Right atrium auricular region (tissue), 2 donors: Measurements from ENCODE around the gene AHNAK. TPM values are rescaled to one million over a fixed set of nuclear protein-coding genes. Genes with fewer than 3 reads are reported as not detected.

Source experiments
- DNase-seq: peaks from one replicate; pipeline ENCODE4 v3.0.0-alpha.2; 2019; ENCODE audit warnings: low spot score
- H3K27ac ChIP-seq, 2 donors: fragments of 200-600 bp; sonication (generic); 1 replicate in 1 of 2; 2 replicates in 1 of 2; pipeline ENCODE4 v1.5.1; 2016 to 2019
- H3K27me3 ChIP-seq, 2 donors: fragments of 200-600 bp; sonication (generic); one replicate each; pipeline versions ENCODE4 v1.5.1 to v1.6.0; 2017 to 2019
- H3K36me3 ChIP-seq: fragments of 200-600 bp; sonication (generic); one replicate; pipeline ENCODE4 v1.5.1; 2016
- H3K4me1 ChIP-seq, 2 donors: fragments of 200-600 bp; sonication (generic); one replicate each; pipeline versions ENCODE4 v1.5.1 to v1.6.0; 2017 to 2019
- H3K4me3 ChIP-seq, 2 donors: fragments of 200-600 bp; sonication (generic); 1 replicate in 1 of 2; 2 replicates in 1 of 2; pipeline ENCODE4 v1.5.1; 2017 to 2019; ENCODE audit warnings: mild to moderate bottlenecking in 1 of 2, moderate library complexity in 1 of 2
- H3K9me3 ChIP-seq, 2 donors: fragments of 200-600 bp; sonication (generic); one replicate each; pipeline ENCODE4 v1.5.1; 2019
- total RNA-seq, 2 donors: library from RNA; depleted of rRNA; stranded (reverse); fragments of >200 nt; gene quantifications; one replicate each; pipeline ENCODE4 v1.1.0, GENCODE V29; 2016
- TF ChIP-seq, protein P1 (sequence below), 2 donors: fragments of 200-600 bp; sonication (generic); IDR thresholded peaks; one replicate each; pipeline ENCODE4 v1.5.1; 2019; ENCODE audit warnings: antibody characterized with exemption in 2 of 2

AHNAK gene
- total RNA-seq, 2 donors from 2014 or later, result 270 to 441 TPM

DNA sequence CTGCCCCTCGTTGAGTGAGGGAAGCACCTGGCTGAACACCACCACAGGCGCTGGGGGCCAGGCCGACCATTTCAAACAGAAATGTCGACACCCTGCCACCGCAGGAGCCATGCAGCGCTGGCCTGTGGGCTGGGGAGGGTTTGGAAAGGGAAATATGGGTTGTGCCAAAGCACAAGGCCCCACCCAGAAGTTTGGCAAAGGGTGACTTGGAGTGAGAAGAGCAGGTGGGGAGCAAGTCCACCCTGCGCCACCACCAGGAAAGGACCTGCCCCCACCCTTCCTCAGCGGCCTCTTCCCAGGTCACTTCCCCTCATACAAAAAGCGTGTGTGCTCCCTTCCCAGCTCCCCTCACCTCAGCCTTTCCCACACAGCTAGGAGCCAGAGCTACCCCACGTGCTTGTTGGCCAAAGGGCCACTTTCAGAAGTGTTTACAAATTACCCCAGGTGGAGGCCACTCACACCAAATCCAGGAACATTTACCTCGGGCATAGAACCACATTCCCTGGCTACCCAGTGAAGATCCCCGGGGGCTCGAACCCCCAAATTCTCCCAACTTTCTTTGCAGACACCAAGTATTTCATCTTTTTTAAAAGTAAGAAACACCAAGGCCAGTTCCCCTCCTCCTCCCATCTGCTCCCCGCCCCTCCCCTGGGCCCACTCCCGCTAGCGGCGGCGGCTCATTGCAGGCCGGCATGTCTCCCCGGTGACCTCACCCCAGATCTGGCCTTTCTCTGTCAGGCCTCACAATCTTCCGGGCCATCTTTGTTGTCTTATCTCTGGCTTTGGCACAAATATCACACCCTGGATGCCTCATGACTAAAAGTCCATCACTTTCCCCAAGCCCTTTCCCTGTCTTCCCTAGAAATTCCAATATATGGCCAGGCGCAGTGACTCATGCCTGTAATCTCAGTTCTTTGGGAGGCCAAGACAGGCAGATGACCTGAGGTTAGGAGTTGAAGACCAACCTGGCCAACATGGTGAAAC lies 148.3 kb downstream of the AHNAK start:
- Histone ChIP-seq H3K27ac (peak overlapping the region; percentile 69 to 72), H3K9me3 (no peaks in the 10 kb centered on the region), H3K27me3 (no peaks in the 10 kb centered on the region), H3K36me3 (no peaks in the 10 kb centered on the region), H3K4me1 (peaks cover 0 to 76% of the 10 kb centered on the region in 2 donors), H3K4me3 (no peak overlapping the region)
- TF ChIP-seq, protein P1, sequence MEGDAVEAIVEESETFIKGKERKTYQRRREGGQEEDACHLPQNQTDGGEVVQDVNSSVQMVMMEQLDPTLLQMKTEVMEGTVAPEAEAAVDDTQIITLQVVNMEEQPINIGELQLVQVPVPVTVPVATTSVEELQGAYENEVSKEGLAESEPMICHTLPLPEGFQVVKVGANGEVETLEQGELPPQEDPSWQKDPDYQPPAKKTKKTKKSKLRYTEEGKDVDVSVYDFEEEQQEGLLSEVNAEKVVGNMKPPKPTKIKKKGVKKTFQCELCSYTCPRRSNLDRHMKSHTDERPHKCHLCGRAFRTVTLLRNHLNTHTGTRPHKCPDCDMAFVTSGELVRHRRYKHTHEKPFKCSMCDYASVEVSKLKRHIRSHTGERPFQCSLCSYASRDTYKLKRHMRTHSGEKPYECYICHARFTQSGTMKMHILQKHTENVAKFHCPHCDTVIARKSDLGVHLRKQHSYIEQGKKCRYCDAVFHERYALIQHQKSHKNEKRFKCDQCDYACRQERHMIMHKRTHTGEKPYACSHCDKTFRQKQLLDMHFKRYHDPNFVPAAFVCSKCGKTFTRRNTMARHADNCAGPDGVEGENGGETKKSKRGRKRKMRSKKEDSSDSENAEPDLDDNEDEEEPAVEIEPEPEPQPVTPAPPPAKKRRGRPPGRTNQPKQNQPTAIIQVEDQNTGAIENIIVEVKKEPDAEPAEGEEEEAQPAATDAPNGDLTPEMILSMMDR (IDR thresholded peaks at IDR 0.05), result no peak
- DNase-seq, result no peak

DNA sequence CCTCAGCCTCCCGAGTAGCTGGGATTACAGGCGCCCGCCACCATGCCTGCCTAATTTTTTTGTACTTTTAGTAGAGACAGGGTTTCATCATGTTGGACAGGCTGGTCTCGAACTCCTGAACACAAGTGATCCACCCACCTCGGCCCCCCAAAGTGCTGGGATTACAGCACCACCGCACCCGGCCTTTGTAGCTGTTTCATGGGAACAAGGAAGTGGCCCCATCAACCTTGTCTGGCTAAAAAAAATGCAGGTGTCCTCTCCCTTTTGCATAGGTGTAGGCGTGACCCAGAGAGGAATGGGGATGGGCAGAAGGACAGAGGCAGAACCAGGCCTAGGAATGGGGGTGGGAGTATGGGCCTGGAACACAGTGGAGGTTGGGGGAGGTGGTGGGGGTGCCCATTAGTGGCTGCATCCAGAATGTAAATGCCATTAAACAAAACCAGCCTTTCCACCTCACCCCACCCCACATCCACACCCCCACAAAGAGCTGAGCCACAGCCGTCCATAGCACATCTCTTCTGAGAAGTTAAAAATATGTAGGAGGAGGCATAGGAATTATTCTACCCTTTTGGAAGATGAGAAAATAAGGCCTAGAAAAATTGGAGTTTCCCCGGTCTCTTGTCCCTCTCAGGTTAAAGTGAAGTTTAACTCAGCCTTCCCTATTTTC lies 150.6 kb downstream of the AHNAK start:
- Histone ChIP-seq H3K4me1 (peaks cover 0 to 57% of the 10 kb centered on the region in 2 donors), H3K9me3 (no peaks in the 10 kb centered on the region), H3K4me3 (no peak overlapping the region), H3K27ac (peak overlapping the region; percentile 9 to 37), H3K36me3 (no peaks in the 10 kb centered on the region), H3K27me3 (no peaks in the 10 kb centered on the region)
- DNase-seq, result no peak
- TF ChIP-seq, protein P1 (IDR thresholded peaks at IDR 0.05), result no peak

DNA sequence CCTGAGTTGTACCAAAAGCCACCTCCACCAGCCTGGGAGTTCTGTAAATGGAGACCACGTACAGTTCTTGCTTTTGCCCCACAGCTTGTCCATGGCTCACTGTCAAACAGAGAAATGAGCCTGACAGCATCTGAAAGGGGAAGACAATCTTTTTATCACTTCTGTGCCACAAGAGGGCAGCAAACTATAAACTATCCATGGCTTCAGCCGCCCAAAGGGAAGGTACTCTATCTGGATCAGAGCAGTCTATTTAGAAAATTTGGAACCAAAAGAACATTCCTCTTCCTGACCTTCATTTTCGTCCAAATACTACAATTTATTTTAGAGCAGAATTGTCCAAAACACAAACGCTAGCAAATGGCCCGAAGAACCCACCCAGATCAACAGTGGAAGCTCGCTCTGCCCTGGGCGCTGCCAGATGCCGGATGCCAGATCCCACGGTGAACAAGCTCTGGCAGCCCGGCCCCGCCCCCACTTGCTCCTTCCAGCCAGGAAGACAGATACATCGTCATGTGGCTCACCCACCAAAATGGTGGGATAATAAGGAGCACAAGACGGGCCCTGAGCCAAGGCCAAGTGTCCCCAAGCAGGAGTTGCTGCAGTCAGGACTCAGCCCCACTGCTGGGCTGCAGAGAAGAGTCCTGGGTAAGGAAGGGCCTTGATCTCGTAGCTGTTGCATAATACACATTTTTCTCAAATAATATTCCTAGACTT lies 151.6 kb downstream of the AHNAK start:
- H3K36me3 ChIP-seq, result no peaks in the 10 kb centered on the region
- DNase-seq, result peak; percentile 83
- TF ChIP-seq, protein P1 (IDR thresholded peaks at IDR 0.05), result peak; percentile 48 to 83
- H3K4me1 ChIP-seq, result peaks cover 0 to 46% of the 10 kb centered on the region in 2 donors
- H3K9me3 ChIP-seq, result no peaks in the 10 kb centered on the region
- H3K4me3 ChIP-seq, result peak overlapping the region; percentile 25 to 41
- no peaks in the 10 kb centered on the region for H3K27me3 ChIP-seq
- peak overlapping the region; percentile 59 to 81 for H3K27ac ChIP-seq

DNA sequence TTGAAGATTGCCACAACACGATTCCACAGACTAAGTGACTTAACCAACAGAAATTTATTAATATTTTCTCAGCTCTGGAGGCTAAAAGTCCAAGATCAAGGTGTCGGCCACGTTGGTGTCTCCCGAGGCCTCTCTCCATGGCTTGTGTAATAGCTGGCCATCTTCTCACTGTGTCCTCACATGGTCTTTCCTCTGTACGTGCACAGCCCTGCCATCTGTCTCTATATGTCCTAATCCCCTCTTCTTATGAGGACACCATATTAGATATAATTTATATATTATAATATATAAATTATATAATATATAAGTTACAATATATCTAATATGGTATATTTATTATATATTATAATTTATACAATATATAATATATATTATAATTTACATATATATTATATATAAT lies 152.9 kb downstream of the AHNAK start:
- no peak overlapping the region for H3K4me3 ChIP-seq
- no peaks in the 10 kb centered on the region for H3K27me3 ChIP-seq
- no peak for DNase-seq
- H3K4me1 ChIP-seq, result peaks cover 0 to 34% of the 10 kb centered on the region in 2 donors
- H3K9me3 ChIP-seq, result no peaks in the 10 kb centered on the region
- no peaks in the 10 kb centered on the region for H3K36me3 ChIP-seq
- TF ChIP-seq, protein P1 (IDR thresholded peaks at IDR 0.05), result no peak
- no peak overlapping the region for H3K27ac ChIP-seq

DNA sequence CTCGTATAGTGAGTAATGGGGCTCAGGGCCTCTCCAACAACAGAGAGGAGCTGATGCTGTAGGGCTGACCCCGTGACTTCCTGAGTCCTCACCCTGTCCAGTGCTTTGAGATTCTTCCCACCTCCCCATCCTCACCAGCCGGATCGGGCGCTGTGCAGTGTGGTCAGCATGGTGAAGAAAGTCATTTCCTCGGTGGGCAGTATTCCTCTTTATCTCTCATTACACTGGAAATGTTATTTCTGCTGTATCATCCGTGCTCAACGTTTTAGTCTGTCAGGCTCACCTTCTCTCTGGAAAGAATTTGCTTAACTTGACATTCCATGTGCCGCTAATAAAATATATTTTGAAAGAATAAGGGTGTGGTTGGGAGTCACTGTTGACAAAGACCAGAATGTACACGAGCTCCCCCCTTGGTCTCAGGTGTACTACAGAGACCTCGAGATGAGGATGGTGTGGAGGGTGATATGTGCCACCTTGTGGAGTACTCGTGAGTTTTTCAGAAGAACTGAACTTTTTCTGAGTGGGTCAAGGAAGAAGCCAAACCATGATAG lies 153.5 kb downstream of the AHNAK start:
- Histone ChIP-seq H3K9me3 (no peaks in the 10 kb centered on the region), H3K36me3 (no peaks in the 10 kb centered on the region), H3K4me1 (peaks cover 0 to 28% of the 10 kb centered on the region in 2 donors), H3K27ac (no peak overlapping the region), H3K4me3 (no peak overlapping the region), H3K27me3 (no peaks in the 10 kb centered on the region)
- no peak for DNase-seq
- TF ChIP-seq, protein P1 (IDR thresholded peaks at IDR 0.05), result no peak
